Fibroblast of lung (primary cell): ENCODE data around the gene FTHL17. TPM values are rescaled to one million over a fixed set of nuclear protein-coding genes. Genes with fewer than 3 reads are reported as not detected.

Experiments used
- DNase-seq, 2 donors: peaks; one replicate each; pipeline versions ENCODE4 v3.0.0 to v3.0.0-alpha.2; 2010; ENCODE audit warnings: low read depth in 2 of 2
- H2AFZ ChIP-seq: 2 replicates; pipeline ENCODE4 v1.5.1; 2012; ENCODE audit warnings: low read length, control low read depth, inconsistent platforms
- H3K27ac ChIP-seq: 2 replicates; pipeline ENCODE4 v1.5.1; 2011; ENCODE audit warnings: low read length, control low read depth; ENCODE audit not compliant: insufficient read depth
- H3K27me3 ChIP-seq: 2 replicates; pipeline ENCODE4 v1.5.1; 2011; ENCODE audit warnings: mild to moderate bottlenecking, low read length; ENCODE audit not compliant: control insufficient read depth, insufficient read depth
- H3K36me3 ChIP-seq: 2 replicates; pipeline ENCODE4 v1.5.1; 2011; ENCODE audit warnings: low read length; ENCODE audit not compliant: control insufficient read depth, insufficient read depth
- H3K4me1 ChIP-seq: 2 replicates; pipeline ENCODE4 v1.5.1; 2011; ENCODE audit warnings: low read length; ENCODE audit not compliant: control insufficient read depth, insufficient read depth; ENCODE audit errors: extremely low read depth
- H3K4me2 ChIP-seq: 2 replicates; pipeline ENCODE4 v1.5.1; 2011; ENCODE audit warnings: low read length, control low read depth; ENCODE audit not compliant: insufficient read depth; ENCODE audit errors: extremely low read depth
- H3K4me3 ChIP-seq, 4 experiments: fragments of 200-600 bp in 1 of 4; sonication (generic) in 1 of 4; replicated peaks in 1 of 4; 2 replicates each; pipeline ENCODE4 v1.5.1; 2011 to 2016; ENCODE audit warnings: low read length in 4 of 4, low read depth in 3 of 4, mild to moderate bottlenecking in 3 of 4, control low read depth in 2 of 4, inconsistent platforms in 1 of 4, mixed read lengths in 1 of 4; ENCODE audit not compliant: insufficient read depth in 1 of 4; ENCODE audit errors: control extremely low read depth in 1 of 4
- H3K79me2 ChIP-seq: 2 replicates; pipeline ENCODE4 v1.5.1; 2012; ENCODE audit warnings: mild to moderate bottlenecking, low read length, inconsistent platforms; ENCODE audit not compliant: control insufficient read depth, insufficient read depth
- H3K9ac ChIP-seq: 2 replicates; pipeline ENCODE4 v1.5.1; 2011; ENCODE audit warnings: mild to moderate bottlenecking, low read length, control low read depth; ENCODE audit not compliant: insufficient read depth
- H3K9me3 ChIP-seq: 2 replicates; pipeline ENCODE4 v1.5.1; 2012; ENCODE audit warnings: low read depth, low read length; ENCODE audit not compliant: control insufficient read depth, insufficient read depth
- H4K20me1 ChIP-seq: 2 replicates; pipeline ENCODE4 v1.5.1; 2011; ENCODE audit warnings: low read length; ENCODE audit not compliant: control insufficient read depth, insufficient read depth; ENCODE audit errors: extremely low read depth
- CTCF ChIP-seq, 2 donors: IDR thresholded peaks in 1 of 2; conservative IDR thresholded peaks in 1 of 2; 1 replicate in 1 of 2; 2 replicates in 1 of 2; pipeline ENCODE4 v1.5.1; 2011 to 2012; ENCODE audit warnings: low read length in 2 of 2, control low read depth in 1 of 2, inconsistent platforms in 1 of 2, low read depth in 1 of 2, mild to moderate bottlenecking in 1 of 2
- EZH2 ChIP-seq: IDR thresholded peaks from 2 replicates; pipeline ENCODE4 v1.5.1; 2012; ENCODE audit warnings: low read length, control low read depth, mild to moderate bottlenecking; ENCODE audit errors: missing control alignments
- polyA plus RNA-seq, 2 donors: library from polyadenylated mRNA; depleted of rRNA in 1 of 2; stranded (reverse) in 1 of 2; unstranded in 1 of 2; fragments of >200 nt; gene quantifications; 2 replicates each; pipeline ENCODE4 v1.2.1, GENCODE V29; 2011 to 2012; ENCODE audit warnings: missing spikeins in 1 of 2
- total RNA-seq: library from RNA; depleted of rRNA; stranded (reverse); fragments of >200 nt; gene quantifications from 2 replicates; pipeline ENCODE4 v1.2.1, GENCODE V29; 2014

Gene FTHL17
- total and polyA plus RNA-seq, 2 donors (not counting 1 experiment from before 2014, with no cell fraction given): not detected

- no peak overlapping the region for H2AFZ ChIP-seq
- TF ChIP-seq EZH2: no peak
- TF ChIP-seq CTCF (conservative IDR thresholded peaks at IDR 0.05 in 1 of 2, IDR thresholded peaks at IDR 0.05 in 1 of 2; ENCODE audit: low read depth in 1 of 2, low read length in 2 of 2): no peak
Measured at GRCh38 chrX:31053621-31054020, 18.2 kb downstream of the FTHL17 start.

GRCh38 chrX:31039327-31039711 is 32.5 kb downstream of the FTHL17 start:
- H3K4me1 ChIP-seq: no peaks in the 10 kb centered on the region
- H2AFZ ChIP-seq: no peak overlapping the region
- H3K79me2 ChIP-seq: no peaks in the 10 kb centered on the region
- H3K27me3 ChIP-seq: no peaks in the 10 kb centered on the region
- H3K9me3 ChIP-seq: no peaks in the 10 kb centered on the region
- no peak for DNase-seq
- H3K9ac ChIP-seq: no peak overlapping the region
- H4K20me1 ChIP-seq: no peaks in the 10 kb centered on the region
- no peak overlapping the region for H3K27ac ChIP-seq
- no peak overlapping the region for H3K4me2 ChIP-seq
- TF ChIP-seq EZH2 (no peak), CTCF (conservative IDR thresholded peaks at IDR 0.05 in 1 of 2, IDR thresholded peaks at IDR 0.05 in 1 of 2; ENCODE audit: low read depth in 1 of 2, low read length in 2 of 2) (no peak)
- H3K36me3 ChIP-seq: no peaks in the 10 kb centered on the region
- no peak overlapping the region for H3K4me3 ChIP-seq

More at GRCh38 chrX:31053621-31054020, 18.2 kb downstream of the FTHL17 start:
- Histone ChIP-seq H3K4me3 (no peak overlapping the region), H3K4me1 (no peaks in the 10 kb centered on the region), H3K9ac (no peak overlapping the region), H3K27ac (no peak overlapping the region), H3K36me3 (no peaks in the 10 kb centered on the region), H3K27me3 (no peaks in the 10 kb centered on the region), H3K9me3 (no peaks in the 10 kb centered on the region), H3K4me2 (no peak overlapping the region), H3K79me2 (no peaks in the 10 kb centered on the region), H4K20me1 (no peaks in the 10 kb centered on the region)
- peak in 1 of 2 donors; percentile 20 for DNase-seq

GRCh38 chrX:31038575-31039326 is 33.1 kb downstream of the FTHL17 start:
- no peaks in the 10 kb centered on the region for H3K27me3 ChIP-seq
- H3K36me3 ChIP-seq: no peaks in the 10 kb centered on the region
- H3K79me2 ChIP-seq: no peaks in the 10 kb centered on the region
- no peaks in the 10 kb centered on the region for H3K9me3 ChIP-seq
- no peak overlapping the region for H2AFZ ChIP-seq
- no peak overlapping the region for H3K4me2 ChIP-seq
- no peak overlapping the region for H3K4me3 ChIP-seq
- DNase-seq: peak; percentile 31 to 58
- H3K27ac ChIP-seq: no peak overlapping the region
- TF ChIP-seq EZH2: no peak
- TF ChIP-seq CTCF (conservative IDR thresholded peaks at IDR 0.05 in 1 of 2, IDR thresholded peaks at IDR 0.05 in 1 of 2; ENCODE audit: low read depth in 1 of 2, low read length in 2 of 2): peak; percentile 63 to 68
- H3K4me1 ChIP-seq: no peaks in the 10 kb centered on the region
- no peak overlapping the region for H3K9ac ChIP-seq
- H4K20me1 ChIP-seq: no peaks in the 10 kb centered on the region
